Left ventricle myocardium inferior (tissue), 1 donor: ENCODE measurements around the gene CYTH4. TPM values are rescaled to one million over a fixed set of nuclear protein-coding genes. Genes with fewer than 3 reads are reported as not detected.

ENCODE experiments used
- DNase-seq: peaks from one replicate; pipeline ENCODE4 v3.0.0-alpha.2; 2020
- H3K27ac ChIP-seq: fragments of 200-600 bp; replicated peaks from 2 replicates; pipeline ENCODE4 v1.8.0; 2021
- H3K27me3 ChIP-seq: fragments of 200-600 bp; 2 replicates; pipeline ENCODE4 v1.8.0; 2021; ENCODE audit warnings: low read depth
- H3K36me3 ChIP-seq: fragments of 200-600 bp; 2 replicates; pipeline ENCODE4 v1.8.0; 2021
- H3K4me1 ChIP-seq: fragments of 200-600 bp; 2 replicates; pipeline ENCODE4 v1.8.0; 2021
- H3K4me3 ChIP-seq: fragments of 200-600 bp; 2 replicates; pipeline ENCODE4 v1.8.0; 2021; ENCODE audit warnings: mild to moderate bottlenecking, moderate library complexity
- H3K9me3 ChIP-seq: fragments of 200-600 bp; replicated peaks from 2 replicates; pipeline ENCODE4 v1.8.0; 2021
- intact Hi-C: fragments of 100-400 bp; cut with micrococcal nuclease; formaldehyde crosslinking; loops from one replicate; pipeline ENCODE4 v1.11.0; 2022
- total RNA-seq: library from RNA; stranded (reverse); fragmentation: NEBNext Ultra II Directional; extraction: Animal tissue kit (Norgen Biotek cat#: 25700); gene quantifications from one replicate; pipeline ENCODE4 v1.2.1, GENCODE V29; 2021
- TF ChIP-seq, protein P1 (sequence below): fragments of 200-600 bp; IDR thresholded peaks from 2 replicates; pipeline ENCODE4 v1.8.0; 2021; ENCODE audit warnings: antibody characterized with exemption, mild to moderate bottlenecking, borderline replicate concordance
- donor health status: DM: no; HTN: yes; CAD: no; lungs with severe emphysema.

CYTH4 gene
- total RNA-seq, 1 donor from 2014 or later, result 4.8 TPM

DNA sequence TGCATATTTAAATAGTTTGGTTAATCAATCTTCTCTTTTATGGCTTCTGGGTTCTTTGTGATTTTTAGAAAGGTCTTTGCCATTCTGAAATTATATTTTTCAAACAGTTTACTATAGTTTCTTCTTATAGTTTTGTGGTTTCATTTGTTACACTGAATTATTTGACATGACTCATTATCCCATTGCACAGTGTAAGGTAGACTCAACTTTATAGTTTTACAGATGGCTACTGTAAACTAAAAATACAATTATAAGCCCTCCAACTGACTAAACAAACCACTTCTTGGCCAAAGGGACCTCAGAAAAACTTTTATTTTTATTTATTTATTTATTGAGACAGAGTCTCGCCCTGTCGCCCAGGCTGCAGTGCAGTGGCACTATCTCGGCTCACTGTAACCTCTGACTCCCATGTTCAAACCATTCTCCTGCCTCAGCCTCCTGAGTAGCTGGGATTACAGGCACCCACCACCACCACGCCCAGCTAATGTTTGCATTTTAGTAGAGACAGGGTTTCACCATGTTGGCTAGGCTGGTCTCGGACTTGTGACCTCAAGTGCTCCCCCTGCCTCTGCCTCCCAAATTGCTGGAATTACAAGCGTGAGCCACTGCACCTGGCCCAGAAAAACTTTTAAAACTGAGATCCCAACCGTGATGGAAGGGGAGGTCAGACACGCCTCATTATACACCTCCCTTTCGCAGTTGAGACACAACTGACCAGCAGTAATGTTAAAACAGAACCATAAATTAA, 24.1 kb upstream of the CYTH4 start:
- DNase-seq, result no peak
- peaks cover 9% of the 10 kb centered on the region for H3K4me1 ChIP-seq
- no peak overlapping the region for H3K27ac ChIP-seq
- peaks cover 99% of the 10 kb centered on the region for H3K27me3 ChIP-seq
- H3K4me3 ChIP-seq, result no peak overlapping the region
- no peaks in the 10 kb centered on the region for H3K36me3 ChIP-seq
- TF ChIP-seq, protein P1, sequence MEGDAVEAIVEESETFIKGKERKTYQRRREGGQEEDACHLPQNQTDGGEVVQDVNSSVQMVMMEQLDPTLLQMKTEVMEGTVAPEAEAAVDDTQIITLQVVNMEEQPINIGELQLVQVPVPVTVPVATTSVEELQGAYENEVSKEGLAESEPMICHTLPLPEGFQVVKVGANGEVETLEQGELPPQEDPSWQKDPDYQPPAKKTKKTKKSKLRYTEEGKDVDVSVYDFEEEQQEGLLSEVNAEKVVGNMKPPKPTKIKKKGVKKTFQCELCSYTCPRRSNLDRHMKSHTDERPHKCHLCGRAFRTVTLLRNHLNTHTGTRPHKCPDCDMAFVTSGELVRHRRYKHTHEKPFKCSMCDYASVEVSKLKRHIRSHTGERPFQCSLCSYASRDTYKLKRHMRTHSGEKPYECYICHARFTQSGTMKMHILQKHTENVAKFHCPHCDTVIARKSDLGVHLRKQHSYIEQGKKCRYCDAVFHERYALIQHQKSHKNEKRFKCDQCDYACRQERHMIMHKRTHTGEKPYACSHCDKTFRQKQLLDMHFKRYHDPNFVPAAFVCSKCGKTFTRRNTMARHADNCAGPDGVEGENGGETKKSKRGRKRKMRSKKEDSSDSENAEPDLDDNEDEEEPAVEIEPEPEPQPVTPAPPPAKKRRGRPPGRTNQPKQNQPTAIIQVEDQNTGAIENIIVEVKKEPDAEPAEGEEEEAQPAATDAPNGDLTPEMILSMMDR, result no peak
- H3K9me3 ChIP-seq, result no peaks in the 10 kb centered on the region
- intact Hi-C loops, result no loop called here

DNA sequence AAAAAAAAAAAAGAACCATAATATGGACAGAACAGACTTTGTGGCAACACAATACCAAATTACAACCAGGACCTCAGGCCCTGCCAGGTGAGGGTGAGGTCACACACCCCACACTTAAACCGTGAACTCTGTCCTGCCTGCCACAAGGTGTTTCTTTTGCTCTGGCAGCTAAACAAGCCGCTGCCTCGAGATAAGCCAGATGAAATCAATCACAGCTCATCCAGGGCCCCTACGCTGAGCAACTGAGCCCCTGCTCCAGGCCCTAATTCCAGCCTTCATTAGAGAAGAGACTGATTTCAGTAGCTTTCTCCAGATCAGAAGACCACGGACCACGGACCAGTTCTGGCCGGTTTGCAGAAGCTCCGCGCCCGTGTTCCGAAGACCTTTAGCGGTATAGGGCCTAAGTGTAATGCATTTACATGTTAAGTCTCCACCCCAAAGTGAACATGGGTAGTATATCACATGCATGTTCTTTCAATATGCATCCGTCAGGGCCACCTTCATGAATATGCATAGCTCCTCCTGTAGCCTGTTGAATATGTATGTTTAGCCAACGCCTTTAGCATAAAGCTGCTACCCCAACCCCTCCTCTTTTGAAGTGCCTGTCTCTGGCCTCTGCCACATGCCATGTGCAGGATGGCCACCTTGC, 23.4 kb upstream of the CYTH4 start:
- intact Hi-C loops, result no loop called here
- Histone ChIP-seq H3K4me1 (peaks cover 9% of the 10 kb centered on the region), H3K4me3 (no peak overlapping the region), H3K36me3 (no peaks in the 10 kb centered on the region), H3K27ac (no peak overlapping the region), H3K9me3 (peaks cover 6% of the 10 kb centered on the region), H3K27me3 (peaks cover 99% of the 10 kb centered on the region)
- DNase-seq, result no peak
- TF ChIP-seq, protein P1, result no peak

DNA sequence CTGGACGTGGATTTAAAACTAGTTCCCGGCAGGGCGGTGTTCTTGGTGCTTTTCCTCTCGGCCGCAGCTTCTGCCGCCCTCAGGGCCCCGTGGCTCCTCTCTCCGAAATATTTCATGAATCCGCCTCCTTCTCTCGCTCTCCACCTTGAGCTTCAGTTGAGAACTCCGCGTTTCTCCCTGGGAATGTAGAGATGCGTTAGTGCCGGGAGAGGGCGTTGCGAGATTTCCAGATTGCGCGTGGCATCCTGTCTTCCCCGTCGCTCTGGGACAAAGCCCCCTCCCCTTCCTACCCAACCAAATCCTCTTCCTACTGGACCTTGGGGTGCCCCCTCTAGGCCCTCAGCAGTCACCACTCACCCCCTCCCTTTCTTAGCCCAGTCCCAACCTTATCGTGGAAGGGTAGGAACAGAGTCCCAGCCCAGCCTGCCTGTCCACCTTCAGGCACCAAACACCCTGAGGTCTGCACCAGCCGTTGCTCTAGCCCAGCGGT, 22.7 kb upstream of the CYTH4 start:
- peaks cover 13% of the 10 kb centered on the region for H3K9me3 ChIP-seq
- H3K27ac ChIP-seq, result no peak overlapping the region
- H3K27me3 ChIP-seq, result peaks cover 99% of the 10 kb centered on the region
- no peaks in the 10 kb centered on the region for H3K36me3 ChIP-seq
- peaks cover 9% of the 10 kb centered on the region for H3K4me1 ChIP-seq
- no peak overlapping the region for H3K4me3 ChIP-seq
- intact Hi-C loops, result no loop called here
- TF ChIP-seq, protein P1, result peak; percentile 36
- no peak for DNase-seq

DNA sequence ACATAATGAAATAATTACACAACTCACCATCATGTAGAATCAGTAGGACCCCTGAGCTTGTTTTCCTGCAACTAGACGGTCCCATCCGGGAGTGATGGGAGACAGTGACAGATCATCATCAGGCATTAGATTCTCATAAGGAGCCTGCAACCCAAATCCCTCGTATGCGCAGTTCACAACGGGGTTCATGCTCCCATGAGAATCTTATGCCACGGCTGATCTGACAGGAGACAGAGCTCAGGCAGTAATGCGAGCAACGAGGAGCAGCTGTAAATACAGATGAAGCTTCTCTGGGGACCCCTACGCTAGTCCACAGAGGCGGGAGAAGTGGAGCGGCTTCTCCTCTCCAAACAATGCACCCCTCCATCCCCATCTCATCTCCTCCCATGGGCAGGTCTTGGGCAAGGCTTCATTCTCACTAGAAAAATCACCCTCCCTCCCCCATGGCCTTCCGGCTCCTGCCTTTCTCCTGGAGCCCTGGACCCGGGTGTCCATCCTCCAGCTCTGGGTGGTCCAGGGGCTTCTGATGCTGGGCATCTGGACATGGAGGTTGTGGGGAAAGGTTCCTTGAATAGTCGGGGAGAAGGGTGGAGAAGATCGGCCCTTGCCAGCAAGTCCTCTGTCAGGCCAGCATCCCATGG, 22.0 kb upstream of the CYTH4 start:
- no peak for DNase-seq
- Histone ChIP-seq H3K27me3 (peaks cover 99% of the 10 kb centered on the region), H3K9me3 (peaks cover 17% of the 10 kb centered on the region), H3K36me3 (no peaks in the 10 kb centered on the region), H3K27ac (no peak overlapping the region), H3K4me1 (peaks cover 9% of the 10 kb centered on the region), H3K4me3 (no peak overlapping the region)
- TF ChIP-seq, protein P1, result no peak
- intact Hi-C loops, result no loop called here

DNA sequence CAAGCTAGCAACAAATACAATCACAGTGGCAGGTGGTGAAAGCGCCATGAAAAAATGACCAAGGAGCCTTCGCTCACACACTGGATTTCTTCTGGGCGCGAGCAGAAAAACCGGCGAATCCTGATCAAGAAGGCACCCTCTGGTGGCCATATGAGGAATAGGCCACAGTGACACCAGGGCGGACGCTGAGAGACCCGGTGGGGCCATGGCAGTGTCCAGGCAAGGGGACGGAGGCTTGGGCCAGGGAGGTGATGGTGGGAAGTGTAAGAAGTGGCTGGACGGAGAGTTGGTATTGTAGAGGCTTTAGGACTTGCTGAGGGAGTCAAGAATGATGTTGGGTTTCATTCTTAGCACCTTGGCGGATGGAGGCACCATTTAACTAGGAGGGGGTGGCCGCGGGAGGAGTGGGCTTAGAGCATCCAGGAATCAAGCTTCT, 21.4 kb upstream of the CYTH4 start:
- Histone ChIP-seq H3K27ac (no peak overlapping the region), H3K4me1 (peaks cover 9% of the 10 kb centered on the region), H3K4me3 (no peak overlapping the region), H3K36me3 (no peaks in the 10 kb centered on the region), H3K27me3 (peaks cover 99% of the 10 kb centered on the region), H3K9me3 (peaks cover 17% of the 10 kb centered on the region)
- TF ChIP-seq, protein P1, result peak; percentile 92
- DNase-seq, result peak; percentile 55
- intact Hi-C loops, result no loop called here
